OCI-M2 (cell line): Measurements from ENCODE around the gene CROCC2.

Experiments used
- DNase-seq: peaks from one replicate; lab custom pipeline; 2025; ENCODE audit not compliant: unreplicated experiment; lab: John Stamatoyannopoulos, UW

Gene CROCC2

DNA sequence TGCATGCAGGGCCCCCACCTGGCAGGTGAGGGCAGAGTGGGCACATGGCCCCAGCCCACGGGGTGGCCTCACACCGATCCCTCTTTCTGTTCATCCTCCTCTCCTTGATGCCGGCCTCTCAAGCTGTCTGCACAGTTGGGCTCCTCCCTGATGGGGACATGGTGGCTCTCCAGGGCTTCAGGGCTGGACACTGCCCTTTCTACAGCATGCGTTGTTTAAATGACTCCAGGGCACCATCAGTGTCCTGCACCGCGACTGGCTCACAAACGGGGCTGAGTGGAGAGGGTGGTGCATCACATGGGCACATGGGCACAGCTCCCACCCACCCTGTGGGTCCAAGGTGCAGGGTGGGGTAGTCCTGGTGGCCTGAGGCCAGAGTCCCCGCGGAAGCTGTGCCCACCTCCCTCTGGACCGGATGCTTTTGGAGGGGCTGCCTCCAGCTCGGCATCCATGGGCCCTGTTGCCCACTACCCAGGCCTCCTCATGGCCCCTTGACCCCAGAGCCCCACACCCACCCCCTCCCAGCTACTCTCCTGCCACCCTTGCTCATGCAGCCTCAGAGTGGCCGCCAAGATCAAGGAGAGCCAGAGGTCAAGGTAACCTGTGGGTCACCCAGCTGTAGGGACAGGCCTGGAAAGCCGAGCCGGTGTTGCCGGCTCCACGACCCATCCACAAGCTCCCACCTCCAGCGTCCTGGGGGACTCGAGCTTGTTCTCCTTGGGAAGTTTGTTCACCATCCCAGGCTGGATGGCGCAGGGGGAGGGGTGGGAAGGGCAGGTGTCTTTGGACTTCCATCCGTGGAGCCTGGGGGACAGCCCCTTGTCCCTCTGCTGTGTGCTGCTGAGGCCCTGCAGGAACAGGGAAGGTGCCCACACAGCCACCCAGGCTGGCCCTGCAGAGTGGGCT lies 80.0 kb downstream of the CROCC2 start:
- DNase-seq: no peak

DNA sequence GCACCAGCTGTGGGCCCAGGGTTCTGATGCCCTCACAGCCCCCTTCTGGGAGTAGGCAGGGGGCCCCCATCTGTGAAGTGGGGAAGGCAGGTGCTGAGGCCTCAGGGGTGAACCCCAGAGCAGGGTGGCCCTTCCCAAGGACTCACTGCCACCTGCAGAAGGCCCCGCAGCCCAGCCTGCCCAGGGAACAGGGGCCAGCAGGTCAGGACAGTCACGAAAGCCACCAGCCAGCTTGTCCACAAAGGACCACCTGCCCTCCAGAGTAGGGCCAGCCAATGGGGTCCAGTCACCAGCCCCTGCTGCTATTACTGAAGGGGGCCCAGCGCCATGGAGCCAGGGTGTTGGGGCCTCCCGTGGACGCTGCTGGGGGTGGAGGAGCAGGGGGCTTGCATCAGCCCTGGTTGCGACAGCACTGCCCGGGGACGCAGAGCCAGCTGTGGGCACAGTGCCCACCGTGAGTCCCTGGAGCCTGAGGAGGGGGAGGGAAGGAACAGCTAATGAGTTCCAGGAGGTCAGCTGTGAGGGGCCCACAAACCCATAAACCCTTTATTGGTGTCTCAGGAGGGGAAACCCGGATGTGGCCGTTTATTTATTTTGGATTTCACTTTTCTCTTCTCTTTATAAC lies 80.8 kb downstream of the CROCC2 start:
- DNase-seq: no peak

DNA sequence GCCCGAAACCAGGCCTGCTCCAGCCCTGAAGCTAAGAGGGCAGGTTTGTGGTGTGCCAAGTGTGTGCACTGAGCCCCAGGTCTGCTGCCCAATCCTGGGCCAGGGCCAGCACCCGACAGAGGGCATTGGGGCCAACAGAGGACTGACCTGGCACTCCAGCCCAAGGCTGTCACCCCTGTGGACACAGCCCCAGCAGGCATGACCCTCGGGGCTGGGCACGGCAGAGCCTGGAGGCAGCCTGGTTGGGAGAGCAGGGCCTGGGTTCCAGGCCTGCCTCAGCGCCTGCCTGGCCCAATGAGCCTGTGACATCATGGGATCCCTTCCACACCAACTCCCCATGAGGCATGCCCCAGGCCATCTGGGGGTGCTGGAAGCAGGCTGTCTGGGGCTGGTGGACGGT lies 81.5 kb downstream of the CROCC2 start:
- DNase-seq: no peak

DNA sequence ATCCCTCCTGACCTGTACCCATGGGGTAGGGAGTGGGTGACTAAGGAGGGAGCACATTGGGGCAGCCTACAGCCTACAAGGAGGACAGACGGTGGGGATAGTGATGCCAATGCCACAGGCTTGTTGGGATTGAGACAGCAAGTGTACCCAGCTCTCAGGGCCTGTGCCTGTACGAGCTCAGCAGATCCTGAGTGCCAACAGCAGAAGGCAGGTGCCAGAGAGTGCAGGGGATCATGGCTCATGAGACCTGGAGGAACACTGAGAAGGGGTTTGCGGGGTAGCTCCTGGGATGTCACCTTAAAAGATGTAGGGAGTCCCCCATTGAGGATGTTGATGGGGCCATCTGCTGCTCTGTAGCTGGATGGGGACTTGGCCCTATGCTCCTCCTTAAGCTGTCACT lies 82.0 kb downstream of the CROCC2 start:
- DNase-seq: no peak

DNA sequence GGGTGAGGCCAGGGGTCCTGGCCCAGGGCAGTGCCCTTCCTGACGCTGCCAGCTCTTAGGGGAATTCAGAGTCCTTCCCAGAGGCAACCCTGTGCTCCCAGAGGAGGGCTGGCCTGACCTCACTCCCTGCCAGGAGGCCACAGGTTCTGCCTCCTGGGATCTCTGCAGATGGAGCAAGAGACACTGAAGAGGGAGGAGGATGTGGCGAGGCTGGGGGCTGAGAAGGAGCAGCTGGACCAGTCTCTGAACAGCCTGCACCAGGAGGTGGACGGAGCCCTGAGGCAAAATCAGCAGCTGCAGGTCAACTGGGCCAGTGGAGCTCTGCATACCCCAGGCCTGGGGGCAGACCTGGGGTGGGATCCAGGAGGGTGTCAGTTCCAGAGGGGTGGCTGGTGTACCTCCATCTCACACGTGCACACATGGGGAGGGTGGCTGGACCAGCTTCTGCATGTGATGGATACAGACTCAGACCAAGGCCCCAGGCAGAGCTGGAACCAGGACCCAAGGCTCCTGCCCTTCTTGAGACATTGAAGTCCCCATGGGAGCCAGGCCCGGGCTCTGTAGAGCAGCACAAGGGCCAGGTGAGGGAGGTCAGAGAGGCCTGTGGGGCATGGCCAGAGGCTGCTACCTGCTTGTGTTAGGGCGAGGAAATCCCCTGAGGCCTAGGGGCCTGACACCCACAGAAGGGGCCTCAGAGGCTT lies 82.6 kb downstream of the CROCC2 start:
- DNase-seq: no peak

DNA sequence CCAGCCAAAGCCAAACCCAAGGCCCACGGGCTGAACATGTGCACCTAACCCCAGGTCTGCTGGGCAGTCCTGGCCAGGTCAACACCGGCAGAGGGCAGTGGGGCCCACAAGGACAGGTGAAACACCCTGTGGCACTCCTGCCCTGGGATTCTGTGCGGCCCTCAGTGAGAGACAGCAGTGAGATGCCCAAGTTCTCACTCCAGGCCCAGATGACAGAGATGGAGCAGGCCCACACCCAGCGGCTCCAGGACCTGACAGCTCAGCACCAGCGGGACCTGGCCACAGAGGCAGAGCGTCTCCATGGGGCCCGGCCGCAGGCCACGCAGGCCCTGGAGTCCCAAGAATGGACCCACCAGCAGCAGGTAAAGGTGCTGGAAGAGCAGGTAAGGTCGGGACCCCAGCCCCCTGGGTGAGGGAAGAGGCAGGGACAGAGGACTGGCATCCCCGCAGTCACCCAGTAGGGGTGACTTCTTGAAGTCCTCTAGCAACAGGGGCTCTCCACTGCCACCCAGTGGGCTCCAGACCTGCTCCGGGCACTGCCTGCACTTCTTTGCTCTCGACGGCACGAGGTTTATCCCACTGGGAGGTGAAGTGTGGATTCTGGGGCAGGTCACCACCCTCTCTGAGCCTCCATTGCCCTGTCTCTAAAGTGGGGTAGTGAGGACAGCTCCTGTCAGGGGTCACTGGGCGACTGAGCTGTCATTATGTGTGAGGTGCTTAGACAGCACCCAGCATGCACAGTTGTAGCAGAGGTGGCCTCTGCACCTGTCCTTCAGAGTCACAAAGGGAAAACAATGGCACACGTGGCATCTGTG lies 83.5 kb downstream of the CROCC2 start:
- DNase-seq: no peak

DNA sequence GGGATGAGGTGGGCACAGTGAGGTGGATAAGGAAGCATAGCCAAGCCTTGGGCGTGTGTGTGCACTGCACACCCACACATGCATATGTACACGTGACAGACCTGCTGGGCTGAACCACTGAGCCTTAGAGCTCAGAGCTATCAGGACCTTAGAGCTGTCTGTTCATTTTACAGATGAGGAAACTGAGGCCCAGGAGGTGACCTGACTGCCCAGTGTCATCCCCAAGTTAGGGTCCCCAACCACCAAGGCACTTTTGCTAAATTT lies 84.1 kb downstream of the CROCC2 start:
- DNase-seq: no peak

GRCh38 chr2:240990726-240991377 lies 84.7 kb downstream of the CROCC2 start:
- DNase-seq: no peak

- DNase-seq: no peak
Measured at GRCh38 chr2:240991378-240992263, 85.5 kb downstream of the CROCC2 start.

- DNase-seq: no peak
Measured at GRCh38 chr2:240992572-240993291, 86.6 kb downstream of the CROCC2 start.

DNA sequence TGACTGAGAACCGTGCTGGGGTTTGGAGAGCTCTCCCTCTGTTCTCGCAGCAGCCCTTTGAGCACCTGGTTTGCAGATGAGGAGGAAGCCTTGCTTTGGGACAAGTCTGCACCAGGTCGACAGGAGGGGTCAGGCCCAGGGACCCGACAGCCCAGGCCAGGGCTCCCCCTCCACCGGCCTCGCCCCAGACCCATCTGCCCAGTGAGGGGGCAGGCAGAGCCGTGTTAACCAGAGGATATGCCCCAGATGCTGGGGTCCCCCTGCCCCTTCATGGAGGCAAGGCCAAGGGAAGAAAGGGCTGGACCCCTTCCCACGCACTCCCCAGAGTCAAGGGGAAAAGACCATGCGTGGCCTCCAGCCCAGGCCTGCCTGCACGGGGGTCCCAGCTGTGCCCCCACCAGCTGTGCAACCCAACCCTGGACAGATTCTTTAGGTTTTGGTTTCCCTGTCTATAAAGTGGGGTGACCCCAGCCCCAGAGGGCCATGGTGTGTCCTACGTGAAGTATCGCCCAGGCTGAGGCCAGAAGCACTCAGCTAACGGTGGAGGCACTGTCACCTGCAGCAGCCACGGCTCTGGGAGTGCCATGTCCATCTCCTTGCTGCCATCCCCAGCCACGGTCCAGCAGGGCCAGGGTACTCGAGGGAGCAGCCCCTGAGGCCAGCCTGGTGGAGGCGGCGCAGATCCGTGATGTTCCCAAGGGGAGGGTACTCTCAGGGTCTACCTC lies 87.5 kb downstream of the CROCC2 start:
- no peak for DNase-seq

- no peak for DNase-seq
Measured at GRCh38 chr2:240994171-240994896, 88.2 kb downstream of the CROCC2 start.

DNA sequence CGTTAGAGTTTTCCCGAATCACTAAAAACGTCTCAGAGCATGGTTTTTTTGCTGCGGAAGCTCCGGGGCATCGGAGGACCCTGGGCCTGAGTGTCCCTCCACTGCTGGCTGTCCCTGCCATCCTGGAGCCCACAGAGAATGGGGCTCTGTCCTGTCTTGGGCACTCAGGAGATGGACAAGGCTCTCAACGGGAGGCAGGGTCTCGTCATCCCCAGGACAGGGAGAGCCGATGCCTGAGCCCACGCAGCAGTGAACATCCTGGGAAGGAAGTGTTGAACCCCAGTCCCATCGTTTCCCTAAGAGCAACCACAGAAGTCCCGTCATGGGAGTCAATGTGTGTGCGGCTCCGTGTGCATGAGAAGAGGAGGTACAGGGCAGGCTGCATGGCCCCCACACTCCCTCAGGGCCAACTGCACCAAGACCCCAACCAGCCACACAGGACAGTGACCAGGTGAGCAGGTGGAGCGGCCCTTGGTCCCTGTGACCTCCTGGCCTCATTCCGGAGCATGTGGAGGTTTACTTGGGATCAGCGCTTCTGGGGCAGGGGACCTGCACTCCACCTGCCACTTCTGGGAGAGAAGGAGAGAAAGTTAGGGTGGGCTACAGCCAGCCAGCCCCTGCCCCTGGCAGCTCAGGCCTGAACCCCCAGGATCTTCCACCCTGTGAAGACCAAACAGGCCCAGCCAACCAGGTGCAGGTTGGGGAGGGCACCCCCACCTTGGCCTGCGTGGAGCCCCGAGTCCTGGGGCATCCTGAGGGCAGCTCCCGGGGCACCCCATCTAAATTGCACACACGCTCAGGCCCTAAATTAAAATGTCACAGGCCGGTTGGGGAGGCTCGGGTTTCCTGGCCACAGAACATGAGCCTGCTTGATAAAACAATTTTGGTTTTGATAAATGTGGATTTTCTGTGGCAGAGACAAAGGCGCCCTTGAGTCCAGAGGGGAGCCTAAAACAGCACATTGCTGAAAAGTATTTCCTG lies 89.2 kb downstream of the CROCC2 start:
- DNase-seq: no peak

GRCh38 chr2:240996161-240996833 lies 90.2 kb downstream of the CROCC2 start:
- DNase-seq: no peak

DNA sequence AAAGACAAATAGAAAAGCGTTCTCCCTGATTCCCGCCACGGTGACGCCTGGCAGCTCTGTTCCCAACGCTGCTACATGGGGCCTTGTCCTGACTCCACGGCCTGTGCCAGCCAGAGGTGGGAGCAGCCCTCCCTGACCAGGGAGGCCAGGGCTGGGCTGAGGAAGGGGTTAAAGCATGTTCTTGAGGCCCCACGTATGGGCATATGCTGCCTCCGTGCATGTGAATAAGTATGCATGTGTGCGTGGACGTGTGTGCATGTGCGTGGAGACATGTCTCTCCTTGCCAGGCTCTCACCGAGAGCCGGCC lies 90.7 kb downstream of the CROCC2 start:
- no peak for DNase-seq

GRCh38 chr2:240997141-240997855 lies 91.2 kb downstream of the CROCC2 start:
- no peak for DNase-seq
